K562 (cell line): ENCODE data around the gene COL1A1. TPM values are rescaled to one million over a fixed set of nuclear protein-coding genes. Genes with fewer than 3 reads are reported as not detected.

Experiments used
- ATAC-seq: fragments of 200-7000 bp; cut with Tn5 transposase; 3 replicates; pipeline ENCODE4 v1.9.1; 2020; ENCODE audit warnings: moderate library complexity
- BruUV-seq: library from RNA; stranded (reverse); fragments of 400-500 nt; replicated peaks from 2 replicates; lab custom pipeline; 2021; lab: Mats Ljungman, UMichigan
- CTCF ChIA-PET: fragments of 300-600 bp; formaldehyde crosslinking; extraction: SDS; loops from one replicate; lab custom pipeline; 2021; ENCODE audit warnings: low intra/inter-chr PET ratio; lab: Yijun Ruan, JAX
- POLR2A ChIA-PET: fragments of 300-600, 350-650 bp; sonication (Branson Sonifier 250); formaldehyde crosslinking; extraction: SDS; loops from one replicate; lab custom pipeline; 2021; ENCODE audit warnings: antibody characterized with exemption, inconsistent platforms; lab: Yijun Ruan, JAX
- DNase-seq, 4 experiments: peaks; one replicate each; pipeline versions ENCODE4 v3.0.0 to v3.0.0-alpha.2; 2011 to 2018; ENCODE audit warnings: low spot score in 3 of 4, mixed read lengths in 3 of 4; ENCODE audit errors: extremely low read depth in 1 of 4
- FAIRE-seq: peaks from 2 replicates; lab custom pipeline; 2011; peaks lifted over from hg19 to GRCh38; lab: Jason Lieb, UNC
- H2AFZ ChIP-seq: 2 replicates; pipeline ENCODE4 v1.6.0; 2011; ENCODE audit warnings: low read depth, low read length, control low read depth, inconsistent platforms
- H3K27ac ChIP-seq: fragments of 200-600 bp; 3 replicates; pipeline ENCODE4 v1.8.0; 2011; ENCODE audit warnings: low read depth, mild to moderate bottlenecking, control low read depth, inconsistent platforms, low read length, moderate library complexity, mixed read lengths; ENCODE audit errors: extremely low read depth
- H3K27me3 ChIP-seq, 2 experiments: fragments of 300-600 bp in 1 of 2; 2 replicates in 1 of 2; 3 replicates in 1 of 2; pipeline versions ENCODE4 v1.6.0 to v1.8.0; 2011; ENCODE audit warnings: inconsistent platforms in 2 of 2, low read length in 2 of 2, mild to moderate bottlenecking in 1 of 2, mixed read lengths in 1 of 2, moderate library complexity in 1 of 2; ENCODE audit not compliant: control insufficient read depth in 2 of 2, insufficient read depth in 2 of 2
- H3K36me3 ChIP-seq: fragments of 300-600 bp; 3 replicates; pipeline ENCODE4 v1.8.0; 2011; ENCODE audit warnings: mild to moderate bottlenecking, low read length, inconsistent platforms; ENCODE audit not compliant: control insufficient read depth, insufficient read depth
- H3K4me1 ChIP-seq, 2 experiments: fragments of 200-600 bp in 1 of 2; replicated peaks in 1 of 2; 2 replicates in 1 of 2; 3 replicates in 1 of 2; pipeline versions ENCODE4 v1.5.1 to v1.8.0; 2011; ENCODE audit warnings: inconsistent platforms in 2 of 2, low read length in 2 of 2, mild to moderate bottlenecking in 1 of 2, mixed read lengths in 1 of 2, moderate library complexity in 1 of 2; ENCODE audit not compliant: control insufficient read depth in 2 of 2, insufficient read depth in 2 of 2
- H3K4me2 ChIP-seq: 2 replicates; pipeline ENCODE4 v1.6.1; 2011; ENCODE audit warnings: low read length, control low read depth, inconsistent platforms, mixed read lengths; ENCODE audit not compliant: insufficient read depth
- H3K4me3 ChIP-seq: fragments of 200-600 bp; sonication (generic), shearing (Covaris generic); 2 replicates; pipeline ENCODE4 v1.5.1; 2016; ENCODE audit warnings: control low read depth, inconsistent platforms
- H3K79me2 ChIP-seq: fragments of 200-600 bp; 3 replicates; pipeline ENCODE4 v1.8.0; 2011; ENCODE audit warnings: low read length, inconsistent platforms; ENCODE audit not compliant: control insufficient read depth, insufficient read depth
- H3K9ac ChIP-seq, 2 experiments: 2 replicates each; pipeline versions ENCODE4 v1.6.0 to v1.6.1; 2011; ENCODE audit warnings: low read depth in 2 of 2, low read length in 2 of 2, control low read depth in 1 of 2, inconsistent platforms in 1 of 2, mild to moderate bottlenecking in 1 of 2, mixed read lengths in 1 of 2; ENCODE audit not compliant: insufficient read depth in 1 of 2
- H3K9me1 ChIP-seq: one replicate; pipeline ENCODE4 v1.6.0; 2011; ENCODE audit warnings: inconsistent platforms, mild to moderate bottlenecking, low read length, moderate library complexity; ENCODE audit not compliant: control insufficient read depth, insufficient read depth
- H3K9me3 ChIP-seq: replicated peaks from 2 replicates; pipeline ENCODE4 v1.5.1; 2011; ENCODE audit warnings: low read depth, low read length, inconsistent platforms; ENCODE audit not compliant: control insufficient read depth, insufficient read depth
- H4K20me1 ChIP-seq: replicated peaks from 2 replicates; pipeline ENCODE4 v1.6.1; 2011; ENCODE audit warnings: low read length, inconsistent platforms, mixed read lengths; ENCODE audit not compliant: control insufficient read depth, insufficient read depth
- ETV1 ChIP-seq: fragments of 450-650 bp; conservative IDR thresholded peaks from 2 replicates; pipeline ENCODE4 v1.6.1; 2016; ENCODE audit warnings: missing genetic modification characterization, control low read depth, low read depth, missing compliant biosample characterization
- ZNF121 ChIP-seq: sonication (generic); formaldehyde crosslinking; conservative IDR thresholded peaks from 2 replicates; pipeline ENCODE4 v1.8.0; 2022; ENCODE audit warnings: missing genetic modification reagents
- WGBS: fragments of 100-300 bp; shearing (Covaris generic); methylation state at CpG from one replicate; pipeline ENCODE4 v1.1.6; 2016; ENCODE audit warnings: low coverage, mixed read lengths; ENCODE audit not compliant: insufficient coverage; ENCODE audit errors: missing lambda C conversion rate; 5-methylcytosine and 5-hydroxymethylcytosine counted together
- in situ Hi-C: fragments of 300-500 bp; cut with MboI; formaldehyde crosslinking; loops from 4 replicates; pipeline ENCODE4 v1.15.0; 2018; ENCODE audit warnings: inconsistent platforms, mixed read lengths
- intact Hi-C: fragments of 100-400 bp; cut with micrococcal nuclease; formaldehyde crosslinking; loops from 2 replicates; pipeline ENCODE4 v1.14.2; 2022
- polyA plus RNA-seq, 8 experiments: library from polyadenylated mRNA; depleted of rRNA in 4 of 8; stranded (reverse) in 5 of 8; unstranded in 3 of 8; fragments of >200 nt; fragmentation: Nextera tagmentation in 2 of 8; fragmentation: Illumina TruSeq in 1 of 8; extraction: Ambion mirVana in 2 of 8; extraction: Trizol in 1 of 8; gene quantifications; 2 replicates each; pipeline versions ENCODE4 v1.2.1 to v1.2.3, GENCODE V29; 2011 to 2014; ENCODE audit warnings: inconsistent platforms in 1 of 8, missing spikeins in 1 of 8
- total RNA-seq, 7 experiments: library from RNA; depleted of rRNA in 6 of 7; stranded (reverse); fragments of >200 nt in 6 of 7; fragmentation: Illumina TruSeq in 2 of 7; extraction: Trizol in 2 of 7; gene quantifications; 2 replicates each; pipeline versions ENCODE4 v1.2.1 to v1.2.3, GENCODE V29; 2011 to 2021; ENCODE audit warnings: low replicate concordance in 1 of 7

COL1A1 gene
- total and polyA plus RNA-seq, 9 of the 15 experiments (the other 6 are each of a cell fraction or from before 2014, with no cell fraction given): 0.04 to 3.4 (median 0.18) TPM

GRCh38 chr17:50141026-50141744 is 60.2 kb downstream of the COL1A1 start:
- peaks cover 97% of the 10 kb centered on the region for H3K36me3 ChIP-seq
- intact Hi-C loops (loop anchor here (2.0 kb wide), 1 partner anchor 20 kb away; no protein-coding TSS in a partner anchor), in situ Hi-C loops (no loop called here)
- POLR2A ChIA-PET: interaction anchor here (0.6 kb wide), 3 partner anchors 11 to 13 kb away, joined by 3 read pairs; no protein-coding TSS in a partner anchor
- H2AFZ ChIP-seq: no peak overlapping the region
- FAIRE-seq: no peak
- CTCF ChIA-PET: no interaction called here
- TF ChIP-seq ZNF121: peak; percentile 57
- no peak for TF ChIP-seq ETV1
- no peak overlapping the region for H3K27ac ChIP-seq
- no peak for ATAC-seq
- 92% methylated on average over 12 of the region's 16 CpGs for WGBS
- DNase-seq: no peak
- H3K27me3 ChIP-seq: no peaks in the 10 kb centered on the region
- peaks cover 39% of the 10 kb centered on the region for H3K79me2 ChIP-seq
- H3K4me3 ChIP-seq: no peak overlapping the region
- no peaks in the 10 kb centered on the region for H3K9me3 ChIP-seq
- peaks cover 17% of the 10 kb centered on the region for H3K9me1 ChIP-seq
- H3K4me2 ChIP-seq: no peak overlapping the region
- H4K20me1 ChIP-seq: peaks cover 6% of the 10 kb centered on the region
- no peak overlapping the region; a peak in 1 of 4 replicates for H3K9ac ChIP-seq
- no TSS peak for BruUV-seq
- peaks cover 9 to 28% of the 10 kb centered on the region in 2 experiments; a peak in 3 of 5 replicates for H3K4me1 ChIP-seq
